Heart left ventricle (tissue), 16 donors: ENCODE data around the gene MDK. TPM values are rescaled to one million over a fixed set of nuclear protein-coding genes. Genes with fewer than 3 reads are reported as not detected.

Experiments used
- ATAC-seq, 4 donors: fragments of 200-7000 bp; cut with Tn5 transposase; one replicate each; pipeline ENCODE4 v1.9.1; 2020 to 2022; ENCODE audit warnings: moderate library complexity in 4 of 4, mild to moderate bottlenecking in 3 of 4, moderate number of reproducible peaks in 1 of 4
- DNase-seq, 5 donors: peaks; one replicate each; pipeline ENCODE4 v3.0.0-alpha.2; 2020
- H3K27ac ChIP-seq, 12 donors: fragments of 200-600 bp; sonication (generic) in 4 of 12; one replicate each; pipeline versions ENCODE4 v1.5.0 to v1.8.0; 2016 to 2022; ENCODE audit warnings: mild to moderate bottlenecking in 2 of 12
- H3K27me3 ChIP-seq, 9 donors: fragments of 200-600 bp; sonication (generic) in 2 of 9; one replicate each; pipeline versions ENCODE4 v1.5.1 to v1.8.0; 2016 to 2022; ENCODE audit warnings: mild to moderate bottlenecking in 3 of 9
- H3K36me3 ChIP-seq, 9 donors: fragments of 200-600 bp; sonication (generic) in 2 of 9; one replicate each; pipeline versions ENCODE4 v1.5.0 to v1.8.0; 2018 to 2022; ENCODE audit warnings: mild to moderate bottlenecking in 2 of 9
- H3K4me1 ChIP-seq, 12 donors: fragments of 200-600 bp; sonication (generic) in 4 of 12; one replicate each; pipeline versions ENCODE4 v1.5.0 to v1.8.0; 2016 to 2022; ENCODE audit warnings: mild to moderate bottlenecking in 3 of 12
- H3K4me3 ChIP-seq, 12 donors: fragments of 200-600 bp; sonication (generic) in 4 of 12; one replicate each; pipeline versions ENCODE4 v1.5.0 to v1.8.0; 2017 to 2022; ENCODE audit warnings: mild to moderate bottlenecking in 9 of 12, moderate library complexity in 4 of 12
- H3K9me3 ChIP-seq, 12 donors: fragments of 200-600 bp; sonication (generic) in 4 of 12; one replicate each; pipeline versions ENCODE4 v1.5.0 to v1.8.0; 2016 to 2022; ENCODE audit warnings: mild to moderate bottlenecking in 1 of 12
- CTCF ChIP-seq, 12 donors: fragments of 200-600 bp; sonication (generic) in 4 of 12; IDR thresholded peaks; one replicate each; pipeline versions ENCODE4 v1.5.0 to v1.8.0; 2018 to 2022; ENCODE audit warnings: antibody characterized with exemption in 12 of 12, mild to moderate bottlenecking in 5 of 12
- POLR2A ChIP-seq, 2 donors: fragments of 450-650 bp; IDR thresholded peaks; one replicate each; pipeline ENCODE4 v1.6.1; 2017; ENCODE audit warnings: antibody characterized with exemption in 2 of 2, mild to moderate bottlenecking in 2 of 2, moderate library complexity in 2 of 2
- WGBS, 4 donors: extraction: QIAGEN DNeasy Blood & Tissue Kit in 2 of 4; methylation state at CpG; one replicate each; pipeline versions ENCODE4 v1.1.5 to v1.1.7; 2013 to 2018; 5-methylcytosine and 5-hydroxymethylcytosine counted together
- intact Hi-C, 10 donors: fragments of 100-400 bp; cut with DNase I; formaldehyde crosslinking; loops; one replicate each; pipeline versions ENCODE4 v1.11.1 to v1.14.2; 2022
- polyA plus RNA-seq, 2 donors: library from polyadenylated mRNA; stranded (reverse); fragments of 200-250 nt; gene quantifications; one replicate each; pipeline ENCODE4 v1.2.3, GENCODE V29; 2013
- total RNA-seq, 9 donors: library from RNA; depleted of rRNA in 2 of 9; stranded (reverse); fragments of >200 nt in 2 of 9; fragmentation: NEBNext Ultra II Directional in 3 of 9; extraction: Animal tissue kit (Norgen Biotek cat#: 25700) in 3 of 9; gene quantifications; one replicate each; pipeline versions ENCODE4 v1.1.0 to v1.2.4, GENCODE V29; 2016 to 2023
- donor health status: ischemic (EF 13 %, LVEDD 7.1; RV severe dilation, severe dysfunction).
- donor health status: healthy with polysubstance abuse.
- donor health status: DM: no; HTN: yes; CAD: no.
- donor health status: DM: no; HTN: no; CAD: no.
- donor health status: ischemic (EF 25% LVEDD 6.9; RV normal size, moderate dysfunction).
- donor health status: ischemic (EF 25% LVEDD 5.7; RV mildly dilated, moderate dysfunction).
- donor health status: healthy.
- donor health status: DM: yes; HTN: yes; CAD: no.
- donor health status: ischemic (EF 35%, LVEDD 5.7; RV mildly dilated, moderate dysfunction).
- donor health status: nonischemic (EF 11% LVEDD 7.7; RV severe dilation, severe dysfunction).
- donor health status: DM: yes; HTN: yes; CAD: no.
- donor health status: PGD.
- donor health status: ischemic (EF 29% LVEDD 5.4; RV normal size, mild dysfunction).
- donor health status: nonischemic (EF 23%, LVEDD 6.1; RV moderate dilation, normal function).

Gene MDK
- total and polyA plus RNA-seq, 11 donors = 1.9 to 26.5 (median 5.4) TPM

- 90 to 93% (median 92%) methylated on average over 4 of the region's 4 CpGs for WGBS, 4 donors
- DNase-seq (no peak), ATAC-seq (no peak)
- H3K27ac ChIP-seq = no peak overlapping the region
- H3K4me3 ChIP-seq = no peak overlapping the region
- H3K27me3 ChIP-seq = peaks cover 11 to 58% (median 22%) of the 10 kb centered on the region in 9 donors
- H3K36me3 ChIP-seq = no peaks in the 10 kb centered on the region
- TF ChIP-seq CTCF (IDR thresholded peaks at IDR 0.05) (no peak), POLR2A (IDR thresholded peaks at IDR 0.05) (no peak)
- H3K9me3 ChIP-seq = no peaks in the 10 kb centered on the region
- intact Hi-C loops = loop anchor here in 7 of 10 donors (5.0 to 10.0 kb wide), 4 partner anchors 141 to 231 kb away; partner anchors contain the start of genes ATG13 (in 4 of the 7) and HARBI1 (in 4 of the 7)
- H3K4me1 ChIP-seq = peaks cover 0 to 50% (median 26%) of the 10 kb centered on the region in 12 donors
These were observed 5.2 kb downstream of the MDK start for GRCh38 chr11:46386674-46387073.

- Histone ChIP-seq H3K27ac (no peak overlapping the region), H3K9me3 (no peaks in the 10 kb centered on the region), H3K4me1 (peaks cover 0 to 49% (median 24%) of the 10 kb centered on the region in 12 donors), H3K27me3 (peaks cover 11 to 58% (median 27%) of the 10 kb centered on the region in 9 donors), H3K4me3 (no peak overlapping the region), H3K36me3 (no peaks in the 10 kb centered on the region)
- WGBS, 4 donors = 79 to 82% (median 80%) methylated on average over 5 of the region's 5 CpGs
- TF ChIP-seq POLR2A (IDR thresholded peaks at IDR 0.05) (no peak), CTCF (IDR thresholded peaks at IDR 0.05) (no peak)
- no peak for DNase-seq
- intact Hi-C loops = loop anchor here in 7 of 10 donors (5.0 to 10.0 kb wide), 4 partner anchors 140 to 230 kb away; partner anchors contain the start of genes ATG13 (in 4 of the 7) and HARBI1 (in 4 of the 7)
- no peak for ATAC-seq
These were observed 6.0 kb downstream of the MDK start for GRCh38 chr11:46387456-46387855.

- ATAC-seq (no peak), DNase-seq (no peak)
- Histone ChIP-seq H3K27ac (no peak overlapping the region), H3K27me3 (peaks cover 11 to 58% (median 27%) of the 10 kb centered on the region in 9 donors), H3K4me3 (no peak overlapping the region), H3K36me3 (no peaks in the 10 kb centered on the region), H3K4me1 (peaks cover 0 to 50% (median 26%) of the 10 kb centered on the region in 12 donors), H3K9me3 (no peaks in the 10 kb centered on the region)
- WGBS, 4 donors = 28 to 39% (median 34%) methylated on average over 21 to 24 of the region's 24 CpGs
- intact Hi-C loops = loop anchor here in 8 of 10 donors (2.0 to 10.0 kb wide), 6 partner anchors 139 to 229 kb away; partner anchors contain the start of genes ATG13 (in 4 of the 8) and HARBI1 (in 4 of the 8)
- TF ChIP-seq POLR2A (IDR thresholded peaks at IDR 0.05) (no peak), CTCF (IDR thresholded peaks at IDR 0.05) (no peak)
These were observed 6.6 kb downstream of the MDK start for GRCh38 chr11:46387919-46388618.
